GM18909 (cell line): ENCODE results near the gene RIC8B.
"Not testable (repeated sequence)": the region's sequence is repeated elsewhere in the genome, so short reads cannot be mapped to it uniquely, and the experiment has no call there.

ENCODE experiments used
- ATAC-seq: cut with Tn5 transposase; IDR thresholded peaks from one replicate; pipeline ENCODE4 v1.9.1; 2021; ENCODE audit warnings: mild to moderate bottlenecking; ENCODE audit not compliant: unreplicated experiment, poor library complexity

RIC8B gene

GRCh38 chr12:106897981-106898901 is 123.8 kb downstream of the RIC8B start:
- no peak for ATAC-seq

GRCh38 chr12:106900554-106900953 is 126.1 kb downstream of the RIC8B start:
- no peak for ATAC-seq

- ATAC-seq: no peak
Measured at GRCh38 chr12:106901276-106901675, 126.8 kb downstream of the RIC8B start.

- ATAC-seq: no peak
Measured at GRCh38 chr12:106902053-106902452, 127.6 kb downstream of the RIC8B start.

- ATAC-seq: no peak
Measured at GRCh38 chr12:106903241-106903945, 128.9 kb downstream of the RIC8B start.

- ATAC-seq: no peak
Measured at GRCh38 chr12:106906715-106907114, 132.2 kb downstream of the RIC8B start.

- ATAC-seq: no peak
Measured at GRCh38 chr12:106907411-106907810, 132.9 kb downstream of the RIC8B start.

- no peak for ATAC-seq
Measured at GRCh38 chr12:106907846-106908245, 133.4 kb downstream of the RIC8B start.

GRCh38 chr12:106908561-106908960 is 134.1 kb downstream of the RIC8B start:
- no peak for ATAC-seq

GRCh38 chr12:106910202-106910601 is 135.7 kb downstream of the RIC8B start:
- peak; percentile 66 for ATAC-seq

- no peak for ATAC-seq
Measured at GRCh38 chr12:106911581-106911980, 137.1 kb downstream of the RIC8B start.

- ATAC-seq: no peak
Measured at GRCh38 chr12:106913456-106913855, 139.0 kb downstream of the RIC8B start.

GRCh38 chr12:106914796-106915634 is 140.5 kb downstream of the RIC8B start:
- ATAC-seq: peak; percentile 72

GRCh38 chr12:106915635-106916026 is 141.1 kb downstream of the RIC8B start:
- no peak for ATAC-seq

GRCh38 chr12:106917503-106917902 is 143.0 kb downstream of the RIC8B start:
- no peak for ATAC-seq

GRCh38 chr12:106918746-106919145 is 144.3 kb downstream of the RIC8B start:
- ATAC-seq: no peak

GRCh38 chr12:106919910-106920544 is 145.5 kb downstream of the RIC8B start:
- no peak for ATAC-seq

GRCh38 chr12:106921976-106922375 is 147.5 kb downstream of the RIC8B start:
- ATAC-seq: not testable (repeated sequence)

GRCh38 chr12:106923594-106923993 is 149.1 kb downstream of the RIC8B start:
- not testable (repeated sequence) for ATAC-seq

- ATAC-seq: no peak
Measured at GRCh38 chr12:106924268-106924861, 149.9 kb downstream of the RIC8B start.
